Glutamatergic neuron (in vitro differentiated cells): ENCODE data around the gene RPL7A. TPM values are rescaled to one million over a fixed set of nuclear protein-coding genes. Genes with fewer than 3 reads are reported as not detected.
"Not testable (repeated sequence)": the region's sequence is repeated elsewhere in the genome, so short reads cannot be mapped to it uniquely, and the experiment has no call there.

Experiments
- DNase-seq: peaks from one replicate; pipeline ENCODE4 v3.0.0; 2022
- H3K27ac Mint-ChIP-seq: one replicate; pipeline ENCODE4 v1.8.0; 2020; ENCODE audit warnings: mild to moderate bottlenecking, mixed read lengths, inconsistent platforms; ENCODE audit not compliant: unreplicated experiment
- H3K27me3 Mint-ChIP-seq: one replicate; pipeline ENCODE4 v1.8.0; 2020; ENCODE audit warnings: mild to moderate bottlenecking, moderate library complexity, mixed read lengths, inconsistent platforms; ENCODE audit not compliant: unreplicated experiment
- H3K36me3 Mint-ChIP-seq: one replicate; pipeline ENCODE4 v1.8.0; 2020; ENCODE audit warnings: mild to moderate bottlenecking, mixed read lengths, inconsistent platforms; ENCODE audit not compliant: unreplicated experiment
- H3K4me1 Mint-ChIP-seq: one replicate; pipeline ENCODE4 v1.8.0; 2020; ENCODE audit warnings: mild to moderate bottlenecking, low read depth, mixed read lengths, inconsistent platforms; ENCODE audit not compliant: unreplicated experiment
- H3K4me3 Mint-ChIP-seq: one replicate; pipeline ENCODE4 v1.8.0; 2020; ENCODE audit warnings: mild to moderate bottlenecking, mixed read lengths, inconsistent platforms; ENCODE audit not compliant: unreplicated experiment
- H3K9me3 Mint-ChIP-seq: one replicate; pipeline ENCODE4 v1.8.0; 2020; ENCODE audit warnings: mild to moderate bottlenecking, moderate library complexity, mixed read lengths, inconsistent platforms; ENCODE audit not compliant: unreplicated experiment
- CTCF ChIP-seq: fragments of 200-600 bp; sonication (generic); IDR thresholded peaks from one replicate; pipeline ENCODE4 v1.5.0; 2021; ENCODE audit not compliant: partially characterized antibody, unreplicated experiment
- total RNA-seq: library from RNA; stranded (reverse); fragmentation: NEBNext Ultra II Directional; extraction: Animal tissue kit (Norgen Biotek cat#: 25700); gene quantifications from one replicate; pipeline ENCODE4 v1.2.1, GENCODE V29; 2021; ENCODE audit not compliant: unreplicated experiment

Gene RPL7A
- total RNA-seq, 1 donor from 2014 or later, result 1,442 TPM

GRCh38 chr9:133321411-133321935 lies 26.5 kb upstream of the RPL7A start:
- no peaks in the 10 kb centered on the region for H3K4me1 Mint-ChIP-seq
- peaks cover 13% of the 10 kb centered on the region for H3K9me3 Mint-ChIP-seq
- no peak for DNase-seq
- H3K27me3 Mint-ChIP-seq, result peaks cover 2% of the 10 kb centered on the region
- no peak overlapping the region for H3K4me3 Mint-ChIP-seq
- H3K36me3 Mint-ChIP-seq, result peaks cover 13% of the 10 kb centered on the region
- no peak for TF ChIP-seq CTCF
- no peak overlapping the region for H3K27ac Mint-ChIP-seq

GRCh38 chr9:133322701-133323100 lies 25.3 kb upstream of the RPL7A start:
- Mint-ChIP-seq H3K27ac (no peak overlapping the region), H3K4me1 (no peaks in the 10 kb centered on the region), H3K4me3 (no peak overlapping the region), H3K9me3 (peaks cover 11% of the 10 kb centered on the region), H3K36me3 (peaks cover 13% of the 10 kb centered on the region), H3K27me3 (no peaks in the 10 kb centered on the region)
- TF ChIP-seq CTCF, result no peak
- no peak for DNase-seq

- Mint-ChIP-seq H3K4me3 (no peak overlapping the region), H3K27me3 (no peaks in the 10 kb centered on the region)
- no peak for TF ChIP-seq CTCF
Observed at GRCh38 chr9:133323211-133323610, 24.8 kb upstream of the RPL7A start.

DNA sequence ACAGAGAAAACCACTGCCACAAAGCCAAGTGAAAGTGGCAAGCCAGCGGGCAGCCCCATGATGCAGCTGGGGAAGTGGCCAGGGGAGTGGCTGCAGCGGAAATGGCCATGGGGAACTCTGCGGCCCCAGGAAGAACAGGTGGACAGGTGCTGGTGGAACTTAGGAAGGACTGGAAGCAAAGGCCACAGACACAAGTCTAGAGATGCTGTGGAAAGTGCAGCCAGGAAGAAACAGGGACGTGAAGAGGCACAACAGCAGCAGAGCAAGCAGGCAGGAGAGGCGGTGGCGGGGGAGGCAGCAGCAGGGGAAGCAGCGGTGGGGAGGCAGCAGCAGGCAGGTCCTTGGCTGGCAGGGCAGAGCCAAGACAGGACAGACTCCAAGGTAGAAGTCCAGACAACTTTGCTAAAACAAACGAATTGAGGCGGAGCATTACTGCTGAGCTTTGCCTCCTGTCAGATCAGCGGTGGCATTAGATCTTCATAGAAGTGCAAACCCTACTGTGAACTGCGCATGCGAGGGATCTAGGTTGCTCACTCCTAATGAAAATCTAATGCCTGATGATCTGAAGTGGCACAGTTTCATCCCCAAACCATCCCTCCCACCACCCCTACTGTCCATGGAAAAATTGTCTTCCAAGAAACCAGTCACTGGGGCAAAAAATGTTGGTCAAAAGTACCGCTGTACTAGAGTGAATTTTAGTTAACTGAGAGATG lies 23.9 kb upstream of the RPL7A start:
- H3K9me3 Mint-ChIP-seq, result peaks cover 10% of the 10 kb centered on the region
- H3K4me3 Mint-ChIP-seq, result no peak overlapping the region
- H3K27ac Mint-ChIP-seq, result no peak overlapping the region
- no peak for DNase-seq
- H3K4me1 Mint-ChIP-seq, result no peaks in the 10 kb centered on the region
- TF ChIP-seq CTCF, result no peak
- H3K36me3 Mint-ChIP-seq, result peaks cover 13% of the 10 kb centered on the region
- no peaks in the 10 kb centered on the region for H3K27me3 Mint-ChIP-seq

More at GRCh38 chr9:133323211-133323610, 24.8 kb upstream of the RPL7A start:
- no peak overlapping the region for H3K27ac Mint-ChIP-seq
- no peaks in the 10 kb centered on the region for H3K4me1 Mint-ChIP-seq
- H3K9me3 Mint-ChIP-seq, result peaks cover 11% of the 10 kb centered on the region
- peaks cover 13% of the 10 kb centered on the region for H3K36me3 Mint-ChIP-seq
- DNase-seq, result no peak

- not testable (repeated sequence) for H3K9me3 Mint-ChIP-seq, H3K4me1 Mint-ChIP-seq, H3K36me3 Mint-ChIP-seq, H3K27me3 Mint-ChIP-seq, DNase-seq, H3K27ac Mint-ChIP-seq, H3K4me3 Mint-ChIP-seq
Observed at GRCh38 chr9:133327021-133327420, 21.0 kb upstream of the RPL7A start.
